Gastrocnemius medialis (tissue), 4 donors: Measurements from ENCODE around the gene DCLRE1C.

Source experiments
- POLR2A ChIP-seq, 2 donors: fragments of 450-650 bp; IDR thresholded peaks; one replicate each; pipeline ENCODE4 v1.6.1; 2017; ENCODE audit warnings: antibody characterized with exemption in 2 of 2, mild to moderate bottlenecking in 2 of 2, moderate library complexity in 2 of 2
- TF ChIP-seq, protein P1 (sequence below), 5 experiments: fragments of 450-650 bp in 3 of 5; fragments of 200-600 bp in 2 of 5; sonication (generic) in 2 of 5; IDR thresholded peaks in 4 of 5; conservative IDR thresholded peaks in 1 of 5; 1 replicate in 4 of 5; 2 replicates in 1 of 5; pipeline ENCODE4 v1.5.1; 2016 to 2019; ENCODE audit warnings: antibody characterized with exemption in 5 of 5, mild to moderate bottlenecking in 3 of 5, moderate library complexity in 3 of 5

DNA sequence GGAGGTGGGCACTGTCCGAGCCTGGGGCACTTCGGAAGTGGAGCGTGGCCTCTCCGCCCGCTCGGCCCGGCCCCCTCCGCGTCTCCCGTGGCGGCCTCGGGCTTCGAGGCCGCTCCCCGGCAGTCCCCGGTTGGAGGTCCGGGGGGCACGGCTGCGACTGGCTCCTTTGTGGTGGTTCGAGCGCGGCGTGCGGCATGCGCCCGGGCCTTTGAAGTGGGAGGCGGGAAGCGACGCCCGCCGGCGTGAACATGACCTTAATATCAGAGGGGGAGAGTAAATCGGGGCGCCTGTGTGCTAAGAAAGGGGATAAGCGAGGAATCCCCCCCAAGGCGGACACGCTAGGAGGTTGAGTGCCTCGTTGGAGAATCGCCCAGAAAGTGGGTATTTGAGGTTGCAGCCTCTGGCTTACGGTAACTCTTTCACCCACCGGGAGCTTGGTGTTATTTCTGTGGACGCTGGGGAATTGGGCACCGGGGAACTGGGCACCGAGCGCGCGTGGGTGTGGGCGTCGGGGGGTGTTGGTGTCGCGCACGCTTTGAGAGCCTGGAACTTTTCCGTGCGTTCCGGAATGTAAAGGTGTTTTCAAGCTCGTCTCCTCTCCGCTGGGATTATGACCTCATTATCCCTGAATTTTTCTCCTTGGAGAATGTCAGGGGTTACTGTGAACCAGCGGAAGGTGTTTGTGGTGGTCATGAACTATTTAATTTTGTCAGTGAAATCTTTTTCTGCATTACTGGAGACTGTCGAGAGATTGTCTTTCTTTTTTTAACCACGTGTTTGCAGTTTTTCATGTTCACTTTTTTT lies 74.6 kb downstream of the DCLRE1C start:
- TF ChIP-seq, protein P1, sequence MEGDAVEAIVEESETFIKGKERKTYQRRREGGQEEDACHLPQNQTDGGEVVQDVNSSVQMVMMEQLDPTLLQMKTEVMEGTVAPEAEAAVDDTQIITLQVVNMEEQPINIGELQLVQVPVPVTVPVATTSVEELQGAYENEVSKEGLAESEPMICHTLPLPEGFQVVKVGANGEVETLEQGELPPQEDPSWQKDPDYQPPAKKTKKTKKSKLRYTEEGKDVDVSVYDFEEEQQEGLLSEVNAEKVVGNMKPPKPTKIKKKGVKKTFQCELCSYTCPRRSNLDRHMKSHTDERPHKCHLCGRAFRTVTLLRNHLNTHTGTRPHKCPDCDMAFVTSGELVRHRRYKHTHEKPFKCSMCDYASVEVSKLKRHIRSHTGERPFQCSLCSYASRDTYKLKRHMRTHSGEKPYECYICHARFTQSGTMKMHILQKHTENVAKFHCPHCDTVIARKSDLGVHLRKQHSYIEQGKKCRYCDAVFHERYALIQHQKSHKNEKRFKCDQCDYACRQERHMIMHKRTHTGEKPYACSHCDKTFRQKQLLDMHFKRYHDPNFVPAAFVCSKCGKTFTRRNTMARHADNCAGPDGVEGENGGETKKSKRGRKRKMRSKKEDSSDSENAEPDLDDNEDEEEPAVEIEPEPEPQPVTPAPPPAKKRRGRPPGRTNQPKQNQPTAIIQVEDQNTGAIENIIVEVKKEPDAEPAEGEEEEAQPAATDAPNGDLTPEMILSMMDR (IDR thresholded peaks at IDR 0.05 in 4 of 5, conservative IDR thresholded peaks at IDR 0.05 in 1 of 5) = no peak
- no peak for TF ChIP-seq POLR2A (IDR thresholded peaks at IDR 0.05)
